Endothelial cell of umbilical vein (primary cell): Measurements from ENCODE around the gene TNS1. TPM values are rescaled to one million over a fixed set of nuclear protein-coding genes. Genes with fewer than 3 reads are reported as not detected.
A peak's percentile ranks its signal among the peaks of the same experiment; 100 is the strongest.

ENCODE experiments used
- BruUV-seq: library from RNA; stranded (reverse); fragments of 400-500 nt; replicated peaks from 2 replicates; lab custom pipeline; 2021; lab: Mats Ljungman, UMichigan
- CTCF ChIA-PET: fragments of 300-600, 350-600 bp; sonication (Branson Sonifier 250); formaldehyde crosslinking; loops from one replicate; lab custom pipeline; 2021; ENCODE audit warnings: antibody characterized with exemption, inconsistent platforms; lab: Charles Lee
- POLR2A ChIA-PET: fragments of 300-600, 350-600 bp; sonication (Branson Sonifier 250); formaldehyde crosslinking; loops from one replicate; lab custom pipeline; 2021; ENCODE audit warnings: antibody characterized with exemption, inconsistent platforms; lab: Charles Lee
- DNase-seq: peaks from one replicate; pipeline ENCODE4 v3.0.0-alpha.2; 2011; ENCODE audit warnings: low read depth, low spot score
- FAIRE-seq: peaks from 2 replicates; lab custom pipeline; 2011; peaks lifted over from hg19 to GRCh38; lab: Jason Lieb, UNC
- H2AFZ ChIP-seq: 2 replicates; pipeline ENCODE4 v1.6.0; 2012; ENCODE audit warnings: low read depth, low read length, control low read depth, inconsistent platforms
- H3K27ac ChIP-seq: 2 replicates; pipeline ENCODE4 v1.5.1; 2011; ENCODE audit warnings: low read depth, mild to moderate bottlenecking, control low read depth, low read length, moderate library complexity; ENCODE audit not compliant: insufficient read depth
- H3K27me3 ChIP-seq, 2 experiments: 2 replicates each; pipeline versions ENCODE4 v1.6.0 to v1.6.1; 2011; ENCODE audit warnings: low read length in 2 of 2, mixed read lengths in 1 of 2; ENCODE audit not compliant: control insufficient read depth in 2 of 2, insufficient read depth in 2 of 2
- H3K36me3 ChIP-seq, 2 experiments: 2 replicates in 1 of 2; 3 replicates in 1 of 2; pipeline ENCODE4 v1.5.1; 2011; ENCODE audit warnings: low read length in 2 of 2, mild to moderate bottlenecking in 1 of 2, moderate library complexity in 1 of 2; ENCODE audit not compliant: control insufficient read depth in 2 of 2, insufficient read depth in 2 of 2; ENCODE audit errors: extremely low read depth in 1 of 2
- H3K4me1 ChIP-seq: 3 replicates; pipeline ENCODE4 v1.5.1; 2011; ENCODE audit warnings: mild to moderate bottlenecking, low read length; ENCODE audit not compliant: control insufficient read depth, insufficient read depth; ENCODE audit errors: extremely low read depth
- H3K4me2 ChIP-seq: 2 replicates; pipeline ENCODE4 v1.6.1; 2011; ENCODE audit warnings: low read length, control low read depth, mixed read lengths; ENCODE audit not compliant: insufficient read depth
- H3K4me3 ChIP-seq, 3 experiments: fragments of 200-600 bp in 1 of 3; sonication (generic), shearing (Covaris generic) in 1 of 3; replicated peaks in 1 of 3; 2 replicates each; pipeline ENCODE4 v1.5.1; 2011 to 2016; ENCODE audit warnings: control low read depth in 3 of 3, low read length in 3 of 3, mild to moderate bottlenecking in 2 of 3, inconsistent platforms in 1 of 3, low read depth in 1 of 3, moderate library complexity in 1 of 3; ENCODE audit not compliant: insufficient read depth in 1 of 3
- H3K79me2 ChIP-seq: 2 replicates; pipeline ENCODE4 v1.6.0; 2012; ENCODE audit warnings: low read length, inconsistent platforms; ENCODE audit not compliant: control insufficient read depth, insufficient read depth
- H3K9ac ChIP-seq: replicated peaks from 2 replicates; pipeline ENCODE3; 2011; ENCODE audit warnings: low read length, control low read depth; ENCODE audit not compliant: insufficient read depth; ENCODE audit errors: extremely low read depth
- H3K9me1 ChIP-seq: replicated peaks from 3 replicates; pipeline ENCODE4 v1.6.0; 2011; ENCODE audit warnings: mild to moderate bottlenecking, low read length; ENCODE audit not compliant: control insufficient read depth, insufficient read depth; ENCODE audit errors: extremely low read depth
- H3K9me3 ChIP-seq: replicated peaks from 2 replicates; pipeline ENCODE4 v1.5.1; 2012; ENCODE audit warnings: low read length, inconsistent platforms; ENCODE audit not compliant: control insufficient read depth, insufficient read depth
- H4K20me1 ChIP-seq: replicated peaks from 2 replicates; pipeline ENCODE3; 2011; ENCODE audit warnings: mild to moderate bottlenecking, low read length; ENCODE audit not compliant: control insufficient read depth, insufficient read depth; ENCODE audit errors: extremely low read depth
- EZH2 ChIP-seq: IDR thresholded peaks from 2 replicates; pipeline ENCODE4 v1.6.1; 2012; ENCODE audit warnings: borderline replicate concordance, low read depth, mild to moderate bottlenecking, moderate library complexity, low read length, inconsistent platforms; ENCODE audit not compliant: severe bottlenecking
- FOS ChIP-seq: IDR thresholded peaks from 2 replicates; pipeline ENCODE4 v1.6.1; 2011; ENCODE audit warnings: mild to moderate bottlenecking, low read length, moderate library complexity, borderline replicate concordance; ENCODE audit not compliant: insufficient read depth
- GATA2 ChIP-seq: IDR thresholded peaks from 2 replicates; pipeline ENCODE4 v1.7.0; 2011; ENCODE audit warnings: low read depth, mild to moderate bottlenecking, moderate library complexity, mixed read lengths, low read length; ENCODE audit not compliant: insufficient read length, insufficient read depth
- JUN ChIP-seq: IDR thresholded peaks from 2 replicates; pipeline ENCODE4 v1.6.1; 2011; ENCODE audit warnings: borderline replicate concordance, low read depth; ENCODE audit not compliant: insufficient read length, insufficient read depth
- MYC ChIP-seq: IDR thresholded peaks from one replicate; pipeline ENCODE4 v1.6.1; 2011; ENCODE audit warnings: mild to moderate bottlenecking, low read depth, low read length
- POLR2A ChIP-seq: IDR thresholded peaks from 2 replicates; pipeline ENCODE4 v1.6.1; 2012; ENCODE audit warnings: low read depth, mild to moderate bottlenecking, control low read depth, low read length
- POLR2AphosphoS5 ChIP-seq: IDR thresholded peaks from 2 replicates; pipeline ENCODE4 v1.6.1; 2012; ENCODE audit warnings: low read depth, mild to moderate bottlenecking, control low read depth, low read length, moderate library complexity; ENCODE audit not compliant: insufficient read depth
- dilution Hi-C: fragments of 300-500 bp; cut with MboI; formaldehyde crosslinking; loops from one replicate; pipeline ENCODE4 v1.15.0; 2019; ENCODE audit warnings: low sequenced_read_pairs; ENCODE audit not compliant: extremely low pct_ligation_motif_present
- intact Hi-C: fragments of 100-400 bp; cut with micrococcal nuclease; formaldehyde crosslinking; loops from one replicate; pipeline ENCODE4 v1.10.0; 2022
- polyA plus RNA-seq, 4 experiments: library from polyadenylated mRNA; depleted of rRNA in 3 of 4; stranded (reverse) in 3 of 4; unstranded in 1 of 4; fragments of >200 nt; gene quantifications; 2 replicates each; pipeline versions ENCODE4 v1.2.1 to v1.2.3, GENCODE V29; 2011 to 2012; ENCODE audit warnings: missing spikeins in 1 of 4
- total RNA-seq: library from RNA; stranded (reverse); gene quantifications from 2 replicates; pipeline ENCODE4 v1.2.3, GENCODE V29; 2021
- TF ChIP-seq, protein P1 (sequence below): IDR thresholded peaks from 2 replicates; pipeline ENCODE4 v1.6.1; 2011; ENCODE audit not compliant: insufficient read depth, insufficient read length
- TF ChIP-seq, protein P2 (sequence below), 2 donors: IDR thresholded peaks; 1 replicate in 1 of 2; 2 replicates in 1 of 2; pipeline ENCODE4 v1.5.1; 2011; ENCODE audit warnings: low read length in 2 of 2, mild to moderate bottlenecking in 2 of 2, moderate library complexity in 2 of 2, control low read depth in 1 of 2, inconsistent platforms in 1 of 2, low read depth in 1 of 2; ENCODE audit not compliant: insufficient read depth in 1 of 2; ENCODE audit errors: extremely low read depth in 1 of 2

The TNS1 gene
- total and polyA plus RNA-seq, 2 donors (not counting 3 experiments of a cell fraction or from before 2014, with no cell fraction given) = 11.0 to 52.1 TPM

DNA sequence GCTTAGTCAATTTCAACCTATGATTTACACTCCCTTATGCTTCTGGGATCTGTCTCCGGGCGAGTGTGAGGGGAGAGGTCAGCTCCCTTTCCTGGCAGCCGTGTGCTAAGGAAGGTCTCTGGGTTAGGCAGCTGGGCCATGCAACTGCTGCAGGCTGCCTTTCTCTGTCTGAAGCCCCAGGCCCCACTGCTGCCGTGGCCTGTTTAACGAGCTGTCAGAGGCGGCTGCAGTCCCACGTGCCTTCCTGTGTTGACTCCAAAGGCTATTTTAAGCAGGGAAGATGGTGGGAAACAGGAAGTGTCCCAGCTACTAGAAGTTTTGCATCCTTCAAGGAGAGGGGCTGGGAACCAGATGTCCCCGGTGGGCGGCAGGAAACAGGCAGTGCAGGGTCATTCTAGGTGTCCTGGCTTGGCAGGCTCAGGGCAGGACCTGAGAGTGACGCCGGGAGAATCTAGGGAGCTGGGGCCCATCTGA lies 186.4 kb downstream of the TNS1 start:
- H3K79me2 ChIP-seq = no peaks in the 10 kb centered on the region
- H3K4me2 ChIP-seq = peak overlapping the region; percentile 25
- H3K9me1 ChIP-seq = no peaks in the 10 kb centered on the region
- dilution Hi-C loops (no loop called here), intact Hi-C loops (loop anchor here (1.0 kb wide), 4 partner anchors 27 to 177 kb away; no protein-coding TSS in a partner anchor)
- no peaks in the 10 kb centered on the region for H3K9me3 ChIP-seq
- H3K4me1 ChIP-seq = peaks cover 36% of the 10 kb centered on the region
- TF ChIP-seq FOS (no peak), EZH2 (no peak), JUN (no peak), MYC (no peak)
- TF ChIP-seq, protein P1, sequence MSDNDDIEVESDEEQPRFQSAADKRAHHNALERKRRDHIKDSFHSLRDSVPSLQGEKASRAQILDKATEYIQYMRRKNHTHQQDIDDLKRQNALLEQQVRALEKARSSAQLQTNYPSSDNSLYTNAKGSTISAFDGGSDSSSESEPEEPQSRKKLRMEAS = peak; percentile 81
- peak; percentile 96 for DNase-seq
- FAIRE-seq = peak; percentile 93
- POLR2A ChIA-PET = no interaction called here
- H3K27ac ChIP-seq = peak overlapping the region; percentile 88
- no peaks in the 10 kb centered on the region for H3K27me3 ChIP-seq
- peak overlapping the region; percentile 31 for H3K9ac ChIP-seq
- CTCF ChIA-PET = interaction anchor here (0.6 to 1.8 kb wide), 12 partner anchors 13 to 177 kb away, joined by 3 to 12 read pairs (median 4); no protein-coding TSS in a partner anchor
- peaks cover 10 to 14% of the 10 kb centered on the region in 2 experiments for H3K36me3 ChIP-seq
- no TSS peak for BruUV-seq
- no peak overlapping the region for H2AFZ ChIP-seq
- H4K20me1 ChIP-seq = no peaks in the 10 kb centered on the region
- H3K4me3 ChIP-seq = no peak overlapping the region

DNA sequence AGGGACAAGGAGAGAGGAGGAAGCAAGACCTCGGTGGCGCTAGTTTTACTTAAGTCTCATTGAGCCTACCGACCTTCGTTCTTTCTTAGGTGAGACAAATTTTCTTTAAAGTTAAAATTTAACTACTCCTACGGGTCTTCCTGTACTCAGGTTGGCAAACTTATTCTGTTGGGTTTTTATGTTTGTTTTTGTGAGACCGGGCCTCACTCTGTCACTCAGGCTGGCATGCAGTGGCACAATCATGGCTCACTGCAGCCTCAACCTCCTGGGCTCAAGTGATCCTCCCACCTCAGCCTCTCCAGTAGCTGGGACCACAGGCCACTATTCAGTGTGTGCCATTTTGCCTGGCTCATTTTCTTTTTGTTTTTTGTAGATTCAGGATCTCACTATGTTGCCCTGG lies 189.0 kb downstream of the TNS1 start:
- ChIA-PET CTCF (no interaction called here), POLR2A (no interaction called here)
- Histone ChIP-seq H3K27me3 (no peaks in the 10 kb centered on the region), H3K9me3 (no peaks in the 10 kb centered on the region), H3K4me1 (peaks cover 22% of the 10 kb centered on the region), H3K9ac (no peak overlapping the region), H3K9me1 (no peaks in the 10 kb centered on the region), H3K36me3 (peaks cover 13 to 22% of the 10 kb centered on the region in 2 experiments), H3K27ac (no peak overlapping the region), H3K4me3 (no peak overlapping the region), H3K4me2 (no peak overlapping the region), H4K20me1 (no peaks in the 10 kb centered on the region), H3K79me2 (no peaks in the 10 kb centered on the region), H2AFZ (no peak overlapping the region)
- dilution Hi-C loops (no loop called here), intact Hi-C loops (no loop called here)
- TF ChIP-seq MYC (no peak), JUN (no peak), FOS (no peak), POLR2AphosphoS5 (no peak), EZH2 (no peak), POLR2A (no peak), GATA2 (no peak)
- TF ChIP-seq, protein P2, sequence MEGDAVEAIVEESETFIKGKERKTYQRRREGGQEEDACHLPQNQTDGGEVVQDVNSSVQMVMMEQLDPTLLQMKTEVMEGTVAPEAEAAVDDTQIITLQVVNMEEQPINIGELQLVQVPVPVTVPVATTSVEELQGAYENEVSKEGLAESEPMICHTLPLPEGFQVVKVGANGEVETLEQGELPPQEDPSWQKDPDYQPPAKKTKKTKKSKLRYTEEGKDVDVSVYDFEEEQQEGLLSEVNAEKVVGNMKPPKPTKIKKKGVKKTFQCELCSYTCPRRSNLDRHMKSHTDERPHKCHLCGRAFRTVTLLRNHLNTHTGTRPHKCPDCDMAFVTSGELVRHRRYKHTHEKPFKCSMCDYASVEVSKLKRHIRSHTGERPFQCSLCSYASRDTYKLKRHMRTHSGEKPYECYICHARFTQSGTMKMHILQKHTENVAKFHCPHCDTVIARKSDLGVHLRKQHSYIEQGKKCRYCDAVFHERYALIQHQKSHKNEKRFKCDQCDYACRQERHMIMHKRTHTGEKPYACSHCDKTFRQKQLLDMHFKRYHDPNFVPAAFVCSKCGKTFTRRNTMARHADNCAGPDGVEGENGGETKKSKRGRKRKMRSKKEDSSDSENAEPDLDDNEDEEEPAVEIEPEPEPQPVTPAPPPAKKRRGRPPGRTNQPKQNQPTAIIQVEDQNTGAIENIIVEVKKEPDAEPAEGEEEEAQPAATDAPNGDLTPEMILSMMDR (IDR thresholded peaks at IDR 0.05; ENCODE audit: extremely low read depth in 1 of 2, insufficient read depth in 1 of 2, low read depth in 1 of 2, low read length in 2 of 2) = no peak
- TF ChIP-seq, protein P1 = no peak
- DNase-seq (no peak), FAIRE-seq (no peak)
- no TSS peak for BruUV-seq
